IMR-90 (cell line): ENCODE results near the gene NECTIN2. TPM values are rescaled to one million over a fixed set of nuclear protein-coding genes. Genes with fewer than 3 reads are reported as not detected.

Experiments used
- ATAC-seq: fragments of 200-7000 bp; cut with Tn5 transposase; 2 replicates; pipeline ENCODE4 v1.9.1; 2020; ENCODE audit warnings: low read depth, mild to moderate bottlenecking, moderate library complexity
- BruUV-seq: library from RNA; stranded (reverse); fragments of 400-500 nt; replicated peaks from 2 replicates; lab custom pipeline; 2021; lab: Mats Ljungman, UMichigan
- CTCF ChIA-PET: fragments of 300-600 bp; formaldehyde crosslinking; extraction: SDS; loops from one replicate; lab custom pipeline; 2021; ENCODE audit warnings: antibody characterized with exemption; lab: Yijun Ruan, JAX
- POLR2A ChIA-PET: fragments of 300-600 bp; sonication (Branson Sonifier 250); formaldehyde crosslinking; loops from one replicate; lab custom pipeline; 2022; ENCODE audit warnings: antibody characterized with exemption; ENCODE audit not compliant: unreplicated experiment; lab: Charles Lee
- DNase-seq: peaks from one replicate; pipeline ENCODE4 v3.0.0; 2013
- H2AFZ ChIP-seq: replicated peaks from 2 replicates; pipeline ENCODE3; 2013; ENCODE audit warnings: low read length, mild to moderate bottlenecking; ENCODE audit not compliant: poor library complexity
- H2AK5ac ChIP-seq: 2 replicates; pipeline ENCODE4 v1.6.1; 2013; ENCODE audit warnings: low read depth, low read length, inconsistent platforms
- H2AK9ac ChIP-seq: replicated peaks from 2 replicates; pipeline ENCODE3; 2013; ENCODE audit warnings: mild to moderate bottlenecking, low read depth, low read length, moderate library complexity; ENCODE audit not compliant: poor library complexity
- H2BK120ac ChIP-seq: 2 replicates; pipeline ENCODE4 v1.6.1; 2013; ENCODE audit warnings: low read depth, low read length, inconsistent platforms
- H2BK15ac ChIP-seq: 3 replicates; pipeline ENCODE4 v1.6.1; 2013; ENCODE audit warnings: low read depth, low read length, inconsistent platforms
- H2BK20ac ChIP-seq: 2 replicates; pipeline ENCODE4 v1.6.1; 2013; ENCODE audit warnings: low read depth, mild to moderate bottlenecking, inconsistent platforms, low read length, moderate library complexity
- H2BK5ac ChIP-seq: 2 replicates; pipeline ENCODE4 v1.6.1; 2013; ENCODE audit warnings: mild to moderate bottlenecking, low read depth, low read length, inconsistent platforms; ENCODE audit not compliant: poor library complexity, severe bottlenecking
- H3K14ac ChIP-seq: replicated peaks from 2 replicates; pipeline ENCODE4 v1.6.1; 2013; ENCODE audit warnings: low read depth, low read length, inconsistent platforms
- H3K18ac ChIP-seq: 2 replicates; pipeline ENCODE4 v1.6.1; 2013; ENCODE audit warnings: low read depth, low read length, control low read depth
- H3K23ac ChIP-seq: 2 replicates; pipeline ENCODE4 v1.6.1; 2013; ENCODE audit warnings: low read depth, low read length, inconsistent platforms
- H3K27ac ChIP-seq: 2 replicates; pipeline ENCODE4 v1.5.1; 2013; ENCODE audit warnings: mild to moderate bottlenecking, control low read depth, low read length; ENCODE audit not compliant: insufficient read depth
- H3K27me3 ChIP-seq: 2 replicates; pipeline ENCODE4 v1.6.1; 2013; ENCODE audit warnings: low read length; ENCODE audit not compliant: control insufficient read depth, insufficient read depth
- H3K36me3 ChIP-seq: 2 replicates; pipeline ENCODE4 v1.6.1; 2013; ENCODE audit warnings: low read length, mixed read lengths; ENCODE audit not compliant: control insufficient read depth, insufficient read depth
- H3K4ac ChIP-seq: 2 replicates; pipeline ENCODE4 v1.6.1; 2013; ENCODE audit warnings: low read depth, low read length, inconsistent platforms
- H3K4me1 ChIP-seq: 2 replicates; pipeline ENCODE4 v1.6.1; 2013; ENCODE audit warnings: low read length, mixed read lengths; ENCODE audit not compliant: control insufficient read depth, insufficient read depth
- H3K4me2 ChIP-seq: 2 replicates; pipeline ENCODE4 v1.6.1; 2013; ENCODE audit warnings: low read depth, mild to moderate bottlenecking, control low read depth, low read length, moderate library complexity
- H3K4me3 ChIP-seq: 2 replicates; pipeline ENCODE4 v1.5.1; 2013; ENCODE audit warnings: low read depth, mild to moderate bottlenecking, control low read depth, low read length, moderate library complexity; ENCODE audit not compliant: insufficient read depth
- H3K56ac ChIP-seq: 2 replicates; pipeline ENCODE4 v1.6.1; 2013; ENCODE audit warnings: low read length, inconsistent platforms; ENCODE audit not compliant: insufficient read depth; ENCODE audit errors: extremely low read depth
- H3K79me1 ChIP-seq, 2 experiments: 2 replicates each; pipeline ENCODE4 v1.6.1; 2013; ENCODE audit warnings: low read length in 2 of 2, inconsistent platforms in 1 of 2, low read depth in 1 of 2
- H3K9ac ChIP-seq: 2 replicates; pipeline ENCODE4 v1.6.1; 2013; ENCODE audit warnings: low read depth, low read length, control low read depth
- H3K9me1 ChIP-seq: 2 replicates; pipeline ENCODE4 v1.6.1; 2013; ENCODE audit warnings: low read length, inconsistent platforms; ENCODE audit not compliant: insufficient read depth
- H3K9me3 ChIP-seq: 2 replicates; pipeline ENCODE4 v1.6.1; 2013; ENCODE audit warnings: low read length; ENCODE audit not compliant: control insufficient read depth, insufficient read depth
- H4K20me1 ChIP-seq: 2 replicates; pipeline ENCODE4 v1.6.1; 2013; ENCODE audit warnings: low read length, inconsistent platforms; ENCODE audit not compliant: insufficient read depth
- H4K5ac ChIP-seq: 2 replicates; pipeline ENCODE4 v1.6.1; 2013; ENCODE audit warnings: mild to moderate bottlenecking, low read depth, low read length, control low read depth
- H4K8ac ChIP-seq, 2 experiments: 2 replicates each; pipeline ENCODE4 v1.6.1; 2013; ENCODE audit warnings: low read depth in 2 of 2, low read length in 2 of 2, control low read depth in 1 of 2, inconsistent platforms in 1 of 2
- H4K91ac ChIP-seq: 2 replicates; pipeline ENCODE4 v1.6.1; 2013; ENCODE audit warnings: low read depth, low read length, inconsistent platforms; ENCODE audit not compliant: insufficient read depth
- CEBPB ChIP-seq: IDR thresholded peaks from 2 replicates; pipeline ENCODE4 v1.6.1; 2012; ENCODE audit warnings: low read depth, low read length, improper control_type of control experiment
- CHD1 ChIP-seq: IDR thresholded peaks from 2 replicates; pipeline ENCODE4 v1.6.1; 2012; ENCODE audit warnings: low read depth, low read length, improper control_type of control experiment
- CTCF ChIP-seq: conservative IDR thresholded peaks from 2 replicates; pipeline ENCODE4 v1.5.1; 2012; ENCODE audit warnings: mild to moderate bottlenecking, low read depth, low read length, improper control_type of control experiment
- ELK1 ChIP-seq: fragments of 150-350 bp; IDR thresholded peaks from 2 replicates; pipeline ENCODE4 v1.6.1; 2016; ENCODE audit warnings: low read depth, mild to moderate bottlenecking, low read length, moderate library complexity, borderline replicate concordance
- FOS ChIP-seq: fragments of 150-350 bp; IDR thresholded peaks from 2 replicates; pipeline ENCODE4 v1.6.1; 2016; ENCODE audit warnings: low read depth, low read length
- MAZ ChIP-seq: IDR thresholded peaks from 2 replicates; pipeline ENCODE4 v1.6.1; 2012; ENCODE audit warnings: low read depth, mild to moderate bottlenecking, low read length, improper control_type of control experiment, moderate library complexity, borderline replicate concordance
- POLR2A ChIP-seq: IDR thresholded peaks from 2 replicates; pipeline ENCODE4 v1.6.1; 2012; ENCODE audit warnings: mild to moderate bottlenecking, low read depth, low read length
- RAD21 ChIP-seq: IDR thresholded peaks from 2 replicates; pipeline ENCODE4 v1.6.1; 2012; ENCODE audit warnings: low read length, improper control_type of control experiment
- RCOR1 ChIP-seq: IDR thresholded peaks from 2 replicates; pipeline ENCODE4 v1.6.1; 2012; ENCODE audit warnings: mild to moderate bottlenecking, low read length, improper control_type of control experiment; ENCODE audit not compliant: insufficient replicate concordance
- RFX5 ChIP-seq: IDR thresholded peaks from 2 replicates; pipeline ENCODE4 v1.8.0; 2012; ENCODE audit warnings: low read depth, mild to moderate bottlenecking, low read length, moderate library complexity
- SMC3 ChIP-seq: fragments of 150-350 bp; IDR thresholded peaks from 2 replicates; pipeline ENCODE4 v1.6.1; 2016; ENCODE audit warnings: low read depth, mild to moderate bottlenecking, antibody characterized with exemption, low read length, moderate library complexity
- USF2 ChIP-seq: fragments of 150-350 bp; IDR thresholded peaks from 2 replicates; pipeline ENCODE4 v1.6.1; 2017; ENCODE audit warnings: mild to moderate bottlenecking, antibody characterized with exemption, low read length, low read depth
- WGBS, 2 experiments: methylation state at CpG; one replicate each; pipeline versions ENCODE4 v1.1.5 to v1.1.7; 2013; ENCODE audit warnings: missing lambda C conversion rate in 2 of 2; ENCODE audit not compliant: insufficient read length in 1 of 2; ENCODE audit errors: extremely low coverage in 2 of 2; 5-methylcytosine and 5-hydroxymethylcytosine counted together
- dilution Hi-C: fragments of 300-500 bp; cut with HindIII; formaldehyde crosslinking; loops from one replicate; pipeline ENCODE4 v1.14.3; 2018; ENCODE audit warnings: low sequenced_read_pairs; ENCODE audit not compliant: unreplicated experiment
- in situ Hi-C: fragments of 300-500 bp; cut with MboI; formaldehyde crosslinking; loops from 3 replicates; pipeline ENCODE4 v1.14.3; 2019; ENCODE audit warnings: low sequenced_read_pairs, inconsistent platforms, mixed read lengths
- intact Hi-C: fragments of 100-400 bp; cut with micrococcal nuclease; formaldehyde crosslinking; loops from 2 replicates; pipeline ENCODE4 v1.10.0; 2022
- polyA plus RNA-seq, 3 experiments: library from polyadenylated mRNA; depleted of rRNA; stranded (reverse); fragments of >200 nt; gene quantifications; 2 replicates each; pipeline ENCODE4 v1.2.3, GENCODE V29; 2012; ENCODE audit warnings: low replicate concordance in 1 of 3
- total RNA-seq: library from RNA; depleted of rRNA; stranded (reverse); fragments of >200 nt; gene quantifications from 2 replicates; pipeline ENCODE4 v1.2.3, GENCODE V29; 2012

The NECTIN2 gene
- total and polyA plus RNA-seq, 2 of the 4 experiments (the other 2 are of a cell fraction), result 77.8 to 170 TPM

GRCh38 chr19:44839276-44839675 is 6.8 kb upstream of the NECTIN2 start:
- ChIA-PET POLR2A (no interaction called here), CTCF (no interaction called here)
- 67% methylated on average over 1 of the region's 2 CpGs; no CpG with 5 or more reads in 1 of the 2 experiments for WGBS, 2 experiments
- Histone ChIP-seq H4K8ac (no peak overlapping the region), H4K91ac (no peak overlapping the region), H2AK9ac (no peak overlapping the region), H4K5ac (no peak overlapping the region), H2BK15ac (no peak overlapping the region), H3K23ac (no peak overlapping the region), H4K20me1 (no peaks in the 10 kb centered on the region), H3K4me2 (no peak overlapping the region), H3K27me3 (peaks cover 7% of the 10 kb centered on the region; the same call in 1 of the 2 replicates), H2BK20ac (no peak overlapping the region), H2BK5ac (no peak overlapping the region), H2AK5ac (0 out of 2 replicates have a peak overlapping the region, but pooled peaks have one; percentile 21), H3K56ac (no peak overlapping the region), H3K4me1 (no peaks in the 10 kb centered on the region), H3K9me1 (no peaks in the 10 kb centered on the region), H3K18ac (no peak overlapping the region), H3K14ac (no peak overlapping the region), H2BK120ac (no peak overlapping the region), H3K27ac (no peak overlapping the region), H3K79me1 (peaks cover 0 to 1% of the 10 kb centered on the region in 2 experiments; a peak in 1 of 4 replicates), H3K4ac (no peak overlapping the region), H3K4me3 (no peak overlapping the region), H3K9ac (no peak overlapping the region), H3K36me3 (no peaks in the 10 kb centered on the region), H2AFZ (no peak overlapping the region), H3K9me3 (no peaks in the 10 kb centered on the region)
- in situ Hi-C loops, result no loop called here
- dilution Hi-C loops, result no loop called here
- ATAC-seq (no peak), DNase-seq (no peak)
- intact Hi-C loops, result no loop called here
- BruUV-seq, result no TSS peak
- TF ChIP-seq RAD21 (no peak), CEBPB (no peak), MAZ (no peak), CTCF (no peak), POLR2A (no peak), RCOR1 (no peak), SMC3 (no peak), ELK1 (no peak), RFX5 (no peak), CHD1 (no peak), USF2 (no peak), FOS (no peak)
